Nephron (organoid): ENCODE data around the gene DOLPP1.

Experiments
- H3K27ac Mint-ChIP-seq, 3 experiments: 2 replicates each; pipeline ENCODE4 v1.8.0; 2020; ENCODE audit warnings: mixed read lengths in 3 of 3, mild to moderate bottlenecking in 2 of 3, moderate library complexity in 1 of 3
- H3K27me3 Mint-ChIP-seq: 2 replicates; pipeline ENCODE4 v1.8.0; 2021; ENCODE audit warnings: low read depth, mild to moderate bottlenecking, moderate library complexity, mixed read lengths
- H3K36me3 Mint-ChIP-seq: 2 replicates; pipeline ENCODE4 v1.8.0; 2020; ENCODE audit warnings: low read depth, mixed read lengths
- H3K4me1 Mint-ChIP-seq: 2 replicates; pipeline ENCODE4 v1.8.0; 2020; ENCODE audit warnings: mixed read lengths
- H3K4me3 Mint-ChIP-seq, 3 experiments: 2 replicates each; pipeline ENCODE4 v1.8.0; 2020; ENCODE audit warnings: mild to moderate bottlenecking in 3 of 3, mixed read lengths in 3 of 3, moderate library complexity in 2 of 3
- H3K9me3 Mint-ChIP-seq: 2 replicates; pipeline ENCODE4 v1.8.0; 2020; ENCODE audit warnings: mixed read lengths
- TF ChIP-seq, protein P1 (sequence below), 3 experiments: fragments of 200-600 bp; sonication (generic); IDR thresholded peaks; one replicate each; pipeline ENCODE4 v1.5.0; 2021; ENCODE audit warnings: antibody characterized with exemption in 3 of 3; ENCODE audit not compliant: unreplicated experiment in 3 of 3

DOLPP1 gene

DNA sequence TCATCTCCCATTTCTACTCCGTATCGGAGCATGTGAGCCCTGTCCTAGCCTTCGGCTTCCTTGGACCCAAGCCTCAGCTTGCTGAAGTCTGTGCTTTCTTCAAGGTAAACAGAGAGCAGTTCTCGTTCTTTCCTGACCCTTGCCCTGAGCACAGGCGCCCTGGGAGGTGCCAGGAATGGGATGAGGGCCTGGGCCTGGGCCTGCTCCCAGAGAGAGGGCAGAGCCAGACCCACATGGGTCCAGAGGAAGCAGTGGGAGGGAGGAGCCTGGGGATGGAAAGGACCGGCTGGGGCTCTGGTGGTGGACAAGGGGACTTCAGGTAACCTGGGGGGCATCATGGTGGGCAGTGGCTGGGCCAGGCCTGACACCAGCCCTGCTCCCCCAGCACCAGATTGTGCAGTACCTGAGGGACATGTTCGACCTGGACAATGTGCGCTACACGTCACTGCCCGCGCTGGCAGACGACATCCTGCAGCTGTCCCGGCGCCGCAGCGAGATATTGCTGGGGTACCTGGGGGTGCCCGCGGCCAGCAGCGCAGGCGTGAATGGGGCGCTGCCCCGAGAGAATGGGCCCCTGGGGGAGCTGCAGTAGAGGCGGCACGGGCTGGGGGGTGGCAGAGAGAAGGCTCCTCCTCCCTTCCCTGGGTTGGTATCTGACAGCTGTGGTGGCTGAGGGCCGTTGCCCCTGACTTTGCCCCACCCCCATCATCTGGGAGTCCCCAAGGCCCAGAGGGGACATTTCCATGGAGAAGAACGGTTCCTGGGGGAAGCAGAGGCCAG is 10.9 kb upstream of the DOLPP1 start:
- Mint-ChIP-seq H3K4me1 (no peaks in the 10 kb centered on the region), H3K9me3 (no peaks in the 10 kb centered on the region), H3K27me3 (no peaks in the 10 kb centered on the region), H3K4me3 (no peak overlapping the region), H3K27ac (no peak overlapping the region), H3K36me3 (peaks cover 11% of the 10 kb centered on the region)
- TF ChIP-seq, protein P1, sequence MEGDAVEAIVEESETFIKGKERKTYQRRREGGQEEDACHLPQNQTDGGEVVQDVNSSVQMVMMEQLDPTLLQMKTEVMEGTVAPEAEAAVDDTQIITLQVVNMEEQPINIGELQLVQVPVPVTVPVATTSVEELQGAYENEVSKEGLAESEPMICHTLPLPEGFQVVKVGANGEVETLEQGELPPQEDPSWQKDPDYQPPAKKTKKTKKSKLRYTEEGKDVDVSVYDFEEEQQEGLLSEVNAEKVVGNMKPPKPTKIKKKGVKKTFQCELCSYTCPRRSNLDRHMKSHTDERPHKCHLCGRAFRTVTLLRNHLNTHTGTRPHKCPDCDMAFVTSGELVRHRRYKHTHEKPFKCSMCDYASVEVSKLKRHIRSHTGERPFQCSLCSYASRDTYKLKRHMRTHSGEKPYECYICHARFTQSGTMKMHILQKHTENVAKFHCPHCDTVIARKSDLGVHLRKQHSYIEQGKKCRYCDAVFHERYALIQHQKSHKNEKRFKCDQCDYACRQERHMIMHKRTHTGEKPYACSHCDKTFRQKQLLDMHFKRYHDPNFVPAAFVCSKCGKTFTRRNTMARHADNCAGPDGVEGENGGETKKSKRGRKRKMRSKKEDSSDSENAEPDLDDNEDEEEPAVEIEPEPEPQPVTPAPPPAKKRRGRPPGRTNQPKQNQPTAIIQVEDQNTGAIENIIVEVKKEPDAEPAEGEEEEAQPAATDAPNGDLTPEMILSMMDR (IDR thresholded peaks at IDR 0.05; ENCODE audit: unreplicated experiment in 3 of 3): no peak

DNA sequence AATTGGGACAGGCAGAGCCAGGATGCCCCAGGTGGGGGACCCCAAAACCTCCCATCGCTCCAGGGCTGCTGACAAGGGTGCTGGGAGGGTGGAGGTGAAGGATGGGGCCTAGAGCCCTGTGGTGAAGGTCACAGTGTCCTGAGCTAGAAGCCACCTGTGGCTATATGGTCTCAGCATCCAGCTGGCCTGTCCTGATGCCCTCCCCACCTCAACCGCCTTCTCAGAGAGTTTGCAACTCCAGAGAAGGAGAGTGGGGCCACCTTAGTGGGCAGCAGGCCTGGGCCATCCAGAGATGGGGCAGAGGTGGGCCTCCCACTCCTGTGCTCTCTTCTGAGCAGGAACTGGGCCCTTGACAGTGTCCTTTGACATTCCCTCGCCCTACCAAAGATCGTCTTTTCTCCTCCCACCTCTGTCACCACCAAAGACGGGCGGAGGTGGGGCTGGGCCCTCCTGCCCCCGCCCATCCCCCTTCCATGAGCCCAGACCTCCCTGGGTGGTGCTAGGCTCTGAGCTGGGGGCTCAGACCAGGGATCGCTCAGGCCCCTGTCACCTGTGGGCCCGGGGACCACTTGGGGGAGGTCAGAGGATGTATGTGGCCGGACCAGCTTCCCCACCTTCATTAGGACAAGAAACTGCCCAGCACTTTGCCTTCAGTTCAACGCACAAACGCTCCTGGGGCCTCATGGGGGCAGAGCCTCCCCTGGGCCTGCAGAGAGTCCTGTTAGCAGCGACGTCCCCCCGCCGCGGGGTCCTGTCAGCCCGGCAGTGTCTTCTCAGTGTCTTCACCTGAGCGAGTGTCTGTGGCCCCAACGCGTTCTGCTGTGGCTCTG is 10.0 kb upstream of the DOLPP1 start:
- no peaks in the 10 kb centered on the region for H3K27me3 Mint-ChIP-seq
- TF ChIP-seq, protein P1 (IDR thresholded peaks at IDR 0.05; ENCODE audit: unreplicated experiment in 3 of 3): no peak
- H3K9me3 Mint-ChIP-seq: no peaks in the 10 kb centered on the region
- no peak overlapping the region for H3K4me3 Mint-ChIP-seq
- peaks cover 6% of the 10 kb centered on the region for H3K36me3 Mint-ChIP-seq
- H3K27ac Mint-ChIP-seq: no peak overlapping the region
- no peaks in the 10 kb centered on the region for H3K4me1 Mint-ChIP-seq

- H3K4me1 Mint-ChIP-seq: no peaks in the 10 kb centered on the region
- H3K27me3 Mint-ChIP-seq: no peaks in the 10 kb centered on the region
- peaks cover 5% of the 10 kb centered on the region for H3K36me3 Mint-ChIP-seq
- H3K27ac Mint-ChIP-seq: no peak overlapping the region
- H3K4me3 Mint-ChIP-seq: no peak overlapping the region
- H3K9me3 Mint-ChIP-seq: no peaks in the 10 kb centered on the region
- TF ChIP-seq, protein P1 (IDR thresholded peaks at IDR 0.05; ENCODE audit: unreplicated experiment in 3 of 3): no peak
Measured at GRCh38 chr9:129071526-129072126, 9.3 kb upstream of the DOLPP1 start.

DNA sequence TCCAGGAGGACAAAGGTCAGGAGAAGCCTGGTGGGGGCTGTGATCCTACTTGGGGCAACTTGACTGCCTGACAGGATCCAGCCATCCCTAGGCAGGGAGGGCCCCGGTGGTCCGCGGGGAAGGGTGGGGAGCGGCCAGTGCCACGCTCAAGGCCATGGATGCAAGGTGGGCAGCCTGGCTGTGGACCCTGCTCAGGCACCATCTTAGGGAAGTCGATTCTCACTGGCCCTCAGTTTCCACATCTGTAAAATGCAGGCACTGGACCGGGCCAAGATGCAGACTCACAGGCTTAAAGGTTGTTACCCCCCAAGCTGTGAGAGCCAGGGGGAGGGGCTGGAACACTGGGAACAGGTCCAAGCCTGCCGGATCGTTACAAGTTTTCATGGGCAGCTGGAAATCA is 8.7 kb upstream of the DOLPP1 start:
- Mint-ChIP-seq H3K27me3 (no peaks in the 10 kb centered on the region), H3K9me3 (no peaks in the 10 kb centered on the region), H3K36me3 (peaks cover 5% of the 10 kb centered on the region), H3K27ac (no peak overlapping the region), H3K4me3 (no peak overlapping the region), H3K4me1 (no peaks in the 10 kb centered on the region)
- TF ChIP-seq, protein P1 (IDR thresholded peaks at IDR 0.05; ENCODE audit: unreplicated experiment in 3 of 3): no peak

DNA sequence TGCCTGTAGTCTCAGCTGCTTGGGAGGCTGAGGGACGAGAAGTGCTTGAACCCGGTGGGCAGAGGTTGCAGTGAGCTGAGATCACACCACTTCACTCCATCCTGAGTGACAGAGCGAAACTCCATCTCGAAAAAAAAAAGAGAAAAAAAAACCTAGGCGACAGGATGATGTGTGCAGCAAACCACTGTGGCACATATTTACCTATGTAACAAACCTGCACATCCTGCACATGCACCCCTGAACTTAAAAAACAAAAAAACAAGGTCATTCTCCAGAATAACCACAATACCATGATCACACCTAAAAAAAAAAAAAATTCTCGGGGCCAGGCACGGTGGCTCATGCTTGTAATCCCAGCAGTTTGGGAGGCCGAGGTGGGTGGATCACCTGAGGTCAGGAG is 7.5 kb upstream of the DOLPP1 start:
- Mint-ChIP-seq H3K9me3 (no peaks in the 10 kb centered on the region), H3K27me3 (no peaks in the 10 kb centered on the region), H3K4me3 (no peak overlapping the region), H3K4me1 (no peaks in the 10 kb centered on the region), H3K36me3 (peaks cover 3% of the 10 kb centered on the region), H3K27ac (no peak overlapping the region)
- TF ChIP-seq, protein P1 (IDR thresholded peaks at IDR 0.05; ENCODE audit: unreplicated experiment in 3 of 3): no peak
